Measurements from ENCODE around the gene UMODL1. TPM values are rescaled to one million over a fixed set of nuclear protein-coding genes. Genes with fewer than 3 reads are reported as not detected.

Gene UMODL1
- total and polyA plus RNA-seq, 3 donors from 2014 or later: 1.7 to 7.8 (median 6.8) TPM

- intact Hi-C loops (cut with DNase I; ENCODE audit: low total_unique reads): no loop called here
- H3K27me3 ChIP-seq: no peaks in the 10 kb centered on the region
- TF ChIP-seq POLR2A (IDR thresholded peaks at IDR 0.05) (no peak), CTCF (IDR thresholded peaks at IDR 0.05) (no peak)
- no peaks in the 10 kb centered on the region for H3K4me1 ChIP-seq
- no peak overlapping the region for H3K27ac ChIP-seq
- H3K4me3 ChIP-seq: no peak overlapping the region
- 77 to 98% methylated on average over 7 of the region's 7 CpGs for WGBS, 2 donors
- no peaks in the 10 kb centered on the region for H3K9me3 ChIP-seq
- no peak for DNase-seq
- no peaks in the 10 kb centered on the region for H3K36me3 ChIP-seq (ENCODE audit: low read depth, missing control alignments)
Observed at GRCh38 chr21:42044871-42045495, 26.1 kb upstream of the UMODL1 start.

DNA sequence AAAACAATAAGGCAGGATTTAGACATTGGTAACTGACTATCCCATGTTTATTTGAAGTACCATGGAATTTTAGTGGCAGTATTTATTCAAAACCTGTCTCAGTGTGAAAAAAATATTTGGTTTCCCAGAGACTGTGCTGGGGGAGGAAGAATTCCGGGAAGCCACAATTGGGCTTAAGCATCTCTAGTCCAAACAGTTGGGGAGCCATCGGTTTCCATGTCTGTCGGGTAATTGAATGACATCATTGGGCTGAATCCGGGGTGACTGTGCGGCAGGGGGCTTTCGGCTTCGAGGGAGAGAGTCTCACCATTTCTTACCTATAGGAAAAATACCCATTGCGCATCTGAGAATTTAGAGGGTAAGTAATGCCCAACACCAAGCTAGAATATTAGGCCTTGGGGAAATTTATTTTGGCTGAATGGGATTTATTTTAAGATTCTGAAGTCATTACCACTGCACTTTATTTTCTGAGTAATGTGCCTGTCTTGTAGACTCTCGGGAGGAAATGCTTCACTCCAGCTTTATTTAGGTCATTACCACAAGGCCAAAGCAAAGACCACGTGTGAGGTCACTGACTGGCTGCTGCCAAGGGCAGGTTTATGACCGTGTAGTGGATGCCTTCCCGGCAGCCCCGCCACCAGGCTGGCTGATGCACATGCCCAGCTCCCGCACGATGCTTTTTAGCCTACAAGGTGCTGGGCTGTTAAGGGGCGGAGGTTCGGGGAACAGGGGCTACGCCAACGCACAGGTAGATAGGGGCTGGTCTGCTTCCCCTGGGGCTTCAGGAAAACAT, 23.1 kb upstream of the UMODL1 start:
- H3K27me3 ChIP-seq: no peaks in the 10 kb centered on the region
- no peaks in the 10 kb centered on the region for H3K36me3 ChIP-seq (ENCODE audit: low read depth, missing control alignments)
- no peaks in the 10 kb centered on the region for H3K4me1 ChIP-seq
- H3K27ac ChIP-seq: no peak overlapping the region
- no peaks in the 10 kb centered on the region for H3K9me3 ChIP-seq
- no peak for TF ChIP-seq POLR2A (IDR thresholded peaks at IDR 0.05)
- TF ChIP-seq CTCF (IDR thresholded peaks at IDR 0.05): no peak
- DNase-seq: peak; percentile 37
- 73 to 76% methylated on average over 19 of the region's 19 CpGs for WGBS, 2 donors
- intact Hi-C loops (cut with DNase I; ENCODE audit: low total_unique reads): no loop called here
- no peak overlapping the region for H3K4me3 ChIP-seq

DNA sequence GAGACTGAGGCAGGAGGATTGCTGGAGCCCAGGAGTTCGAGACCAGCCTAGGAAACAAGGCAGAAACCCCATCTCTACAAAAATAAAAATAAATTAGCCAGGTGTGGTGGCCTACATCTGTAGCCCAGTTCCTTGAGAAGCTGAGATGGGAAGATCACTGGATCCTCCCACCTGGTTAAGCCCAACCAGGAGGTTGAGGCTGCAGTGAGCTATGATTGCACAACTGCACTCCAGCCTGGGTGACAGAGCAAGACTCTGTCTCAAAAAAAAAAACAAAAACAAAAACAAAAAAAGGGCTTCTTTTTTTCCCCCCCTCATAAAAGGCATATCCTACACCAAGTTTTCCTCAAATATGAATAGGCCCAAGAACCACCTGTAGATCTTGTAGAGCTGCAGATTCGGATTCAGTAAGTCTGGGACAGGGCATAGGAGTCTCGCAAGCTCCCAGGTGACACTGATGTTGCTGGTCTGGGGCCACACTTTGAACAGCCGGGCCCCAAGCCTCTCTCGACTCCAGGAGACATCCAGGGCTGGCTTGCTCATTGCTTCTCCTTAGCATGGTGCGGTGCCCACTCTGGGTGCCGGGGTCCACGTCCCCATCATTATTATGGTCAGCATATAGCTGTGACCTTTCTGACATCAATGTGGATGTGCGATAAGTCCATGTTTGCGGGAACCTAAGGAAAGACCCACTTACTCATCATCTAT, 22.1 kb upstream of the UMODL1 start:
- no peak overlapping the region for H3K27ac ChIP-seq

More for the DNA sequence above, 22.1 kb upstream of the UMODL1 start:
- Histone ChIP-seq H3K4me3 (no peak overlapping the region), H3K9me3 (no peaks in the 10 kb centered on the region), H3K27me3 (no peaks in the 10 kb centered on the region), H3K36me3 (ENCODE audit: low read depth, missing control alignments) (no peaks in the 10 kb centered on the region), H3K4me1 (no peaks in the 10 kb centered on the region)
- 87 to 97% methylated on average over 9 to 10 of the region's 10 CpGs for WGBS, 2 donors
- no peak for TF ChIP-seq CTCF (IDR thresholded peaks at IDR 0.05)
- TF ChIP-seq POLR2A (IDR thresholded peaks at IDR 0.05): no peak
- intact Hi-C loops (cut with DNase I; ENCODE audit: low total_unique reads): no loop called here
- no peak for DNase-seq

Measured in testis (tissue), 3 donors.